LNCaP clone FGC (cell line): ENCODE results near the gene TKTL1.

Source experiments
- DNase-seq: peaks from one replicate; pipeline ENCODE4 v3.0.0-alpha.2; 2011; ENCODE audit warnings: low read depth
- H3K4me3 ChIP-seq: 2 replicates; pipeline ENCODE4 v1.5.1; 2011; ENCODE audit warnings: mild to moderate bottlenecking, low read depth, low read length, control low read depth
- TF ChIP-seq, protein P1 (sequence below): IDR thresholded peaks from 2 replicates; pipeline ENCODE4 v1.5.1; 2012; ENCODE audit warnings: mild to moderate bottlenecking; ENCODE audit not compliant: control insufficient read depth, insufficient read depth; ENCODE audit errors: extremely low read depth

TKTL1 gene

DNA sequence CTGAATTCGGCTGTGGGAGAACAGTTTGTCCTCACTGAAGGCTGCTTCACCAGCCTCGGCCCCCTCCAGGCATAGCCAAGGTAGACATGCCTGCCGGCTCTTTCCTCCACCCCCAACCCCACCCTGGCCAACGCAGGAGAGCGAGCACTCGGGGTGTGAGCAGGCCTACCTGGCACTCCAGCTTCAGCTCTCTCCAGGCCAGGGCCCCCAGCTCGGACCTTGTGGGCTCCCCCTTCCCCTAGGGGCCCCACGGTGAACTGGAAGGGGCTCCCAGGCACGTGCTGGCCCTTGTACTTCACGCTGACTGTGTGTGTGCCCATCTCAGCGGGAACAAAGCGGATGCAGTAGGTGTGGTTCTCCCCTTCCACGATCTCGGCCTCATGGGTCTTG, 56.4 kb downstream of the TKTL1 start:
- no peak overlapping the region for H3K4me3 ChIP-seq
- no peak for DNase-seq
- TF ChIP-seq, protein P1, sequence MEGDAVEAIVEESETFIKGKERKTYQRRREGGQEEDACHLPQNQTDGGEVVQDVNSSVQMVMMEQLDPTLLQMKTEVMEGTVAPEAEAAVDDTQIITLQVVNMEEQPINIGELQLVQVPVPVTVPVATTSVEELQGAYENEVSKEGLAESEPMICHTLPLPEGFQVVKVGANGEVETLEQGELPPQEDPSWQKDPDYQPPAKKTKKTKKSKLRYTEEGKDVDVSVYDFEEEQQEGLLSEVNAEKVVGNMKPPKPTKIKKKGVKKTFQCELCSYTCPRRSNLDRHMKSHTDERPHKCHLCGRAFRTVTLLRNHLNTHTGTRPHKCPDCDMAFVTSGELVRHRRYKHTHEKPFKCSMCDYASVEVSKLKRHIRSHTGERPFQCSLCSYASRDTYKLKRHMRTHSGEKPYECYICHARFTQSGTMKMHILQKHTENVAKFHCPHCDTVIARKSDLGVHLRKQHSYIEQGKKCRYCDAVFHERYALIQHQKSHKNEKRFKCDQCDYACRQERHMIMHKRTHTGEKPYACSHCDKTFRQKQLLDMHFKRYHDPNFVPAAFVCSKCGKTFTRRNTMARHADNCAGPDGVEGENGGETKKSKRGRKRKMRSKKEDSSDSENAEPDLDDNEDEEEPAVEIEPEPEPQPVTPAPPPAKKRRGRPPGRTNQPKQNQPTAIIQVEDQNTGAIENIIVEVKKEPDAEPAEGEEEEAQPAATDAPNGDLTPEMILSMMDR: no peak

DNA sequence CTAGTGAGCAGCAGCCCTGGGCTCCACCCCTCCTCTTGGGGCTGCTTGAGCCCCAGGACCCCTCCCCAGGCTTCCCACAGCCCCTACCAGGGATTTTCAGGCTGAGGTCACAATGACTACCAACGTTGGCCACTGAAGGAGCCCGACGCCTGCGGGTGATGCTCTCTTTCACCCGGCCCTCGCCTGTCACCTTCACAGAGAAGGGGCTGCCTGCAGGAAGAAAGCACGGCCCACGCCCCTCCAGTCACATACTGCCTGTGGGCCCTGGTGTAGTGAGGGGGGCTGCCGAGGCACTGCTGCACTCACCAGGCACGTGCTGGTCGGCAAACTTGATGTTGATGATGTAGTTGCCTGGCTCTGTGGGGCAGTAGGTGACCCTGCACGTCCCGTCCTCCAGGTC, 56.9 kb downstream of the TKTL1 start:
- DNase-seq: no peak
- no peak overlapping the region for H3K4me3 ChIP-seq
- TF ChIP-seq, protein P1: no peak

DNA sequence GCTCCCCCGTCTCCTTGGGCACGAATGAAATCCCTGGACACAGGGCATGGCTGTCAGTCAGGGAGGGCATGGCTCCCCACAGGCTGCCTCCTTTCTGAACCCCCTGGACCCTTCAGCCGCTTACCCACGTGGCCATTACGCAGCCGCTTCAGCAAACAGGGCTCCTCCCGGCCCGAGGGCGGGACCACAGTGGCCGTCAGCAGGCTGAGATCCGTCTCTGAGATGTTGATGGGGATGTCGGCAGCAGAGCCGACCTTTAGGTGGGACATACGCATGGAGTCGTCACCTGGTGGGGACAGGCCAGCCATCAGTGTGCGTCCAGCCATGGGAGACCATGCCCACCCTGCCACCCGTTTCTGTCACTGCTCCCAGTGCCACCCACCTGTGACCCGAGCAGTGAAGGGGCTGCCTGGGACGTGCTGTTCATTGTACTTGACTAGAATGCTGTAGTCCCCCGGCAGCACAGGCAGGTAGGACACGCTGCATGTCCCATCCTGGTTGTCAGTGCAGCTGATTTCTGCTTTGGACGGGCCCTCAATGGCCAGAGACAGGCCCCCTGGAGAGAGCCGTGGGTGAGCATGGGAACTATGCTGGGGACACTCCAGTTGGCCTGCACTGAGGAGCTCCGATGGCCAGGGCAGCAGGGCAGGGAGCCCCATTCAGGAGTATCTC, 57.7 kb downstream of the TKTL1 start:
- H3K4me3 ChIP-seq: no peak overlapping the region
- TF ChIP-seq, protein P1: no peak
- no peak for DNase-seq

DNA sequence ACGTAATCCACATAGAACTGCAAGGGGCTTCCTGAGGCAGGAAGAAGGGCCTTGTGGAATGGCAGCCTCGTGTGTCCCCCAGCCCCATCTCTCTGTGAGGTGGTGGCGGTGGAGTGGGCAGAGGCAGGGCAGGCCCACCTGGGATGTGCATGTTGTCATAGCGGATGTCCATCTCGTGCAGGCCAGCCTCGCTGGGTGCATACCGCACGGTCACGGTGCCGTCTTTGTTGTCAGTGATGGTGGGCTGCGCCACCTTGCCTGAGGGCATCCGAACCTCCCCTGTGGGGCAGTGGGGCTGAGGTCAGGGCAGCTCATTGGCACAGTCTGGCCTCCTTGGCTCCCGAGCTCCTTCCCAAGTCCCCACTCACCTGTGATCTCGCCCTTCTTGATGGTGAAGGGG, 58.4 kb downstream of the TKTL1 start:
- H3K4me3 ChIP-seq: no peak overlapping the region
- TF ChIP-seq, protein P1: no peak
- DNase-seq: no peak

GRCh38 chrX:154354516-154354915, 58.9 kb downstream of the TKTL1 start:
- TF ChIP-seq, protein P1: no peak
- H3K4me3 ChIP-seq: no peak overlapping the region
- DNase-seq: no peak

GRCh38 chrX:154355094-154355775, 59.6 kb downstream of the TKTL1 start:
- no peak for DNase-seq
- TF ChIP-seq, protein P1: no peak
- H3K4me3 ChIP-seq: no peak overlapping the region

GRCh38 chrX:154355776-154356140, 60.2 kb downstream of the TKTL1 start:
- TF ChIP-seq, protein P1: no peak
- H3K4me3 ChIP-seq: no peak overlapping the region
- DNase-seq: no peak
